Mucosa of descending colon (tissue), 3 donors: Measurements from ENCODE around the gene DSCAM. TPM values are rescaled to one million over a fixed set of nuclear protein-coding genes. Genes with fewer than 3 reads are reported as not detected.
"Not testable (repeated sequence)": the region's sequence is repeated elsewhere in the genome, so short reads cannot be mapped to it uniquely, and the experiment has no call there.

Experiments used
- ATAC-seq: fragments of 200-7000 bp; cut with Tn5 transposase; one replicate; pipeline ENCODE4 v1.9.1; 2020; ENCODE audit warnings: mild to moderate bottlenecking, moderate library complexity
- DNase-seq, 3 donors: peaks; one replicate each; pipeline ENCODE4 v3.0.0-alpha.2; 2020
- H3K36me3 ChIP-seq: fragments of 200-600 bp; one replicate; pipeline ENCODE4 v1.8.0; 2021; ENCODE audit warnings: low read depth, mild to moderate bottlenecking
- H3K4me1 ChIP-seq: fragments of 200-600 bp; one replicate; pipeline ENCODE4 v1.8.0; 2021; ENCODE audit warnings: low read depth, mild to moderate bottlenecking
- H3K4me3 ChIP-seq: fragments of 200-600 bp; one replicate; pipeline ENCODE4 v1.8.0; 2021; ENCODE audit warnings: mild to moderate bottlenecking
- H3K9me3 ChIP-seq: fragments of 200-600 bp; one replicate; pipeline ENCODE4 v1.8.0; 2021; ENCODE audit warnings: mild to moderate bottlenecking
- CTCF ChIP-seq: fragments of 200-600 bp; IDR thresholded peaks from one replicate; pipeline ENCODE4 v1.8.0; 2022; ENCODE audit warnings: antibody characterized with exemption, mild to moderate bottlenecking
- intact Hi-C, 2 donors: fragments of 100-400 bp; cut with DNase I in 1 of 2; cut with micrococcal nuclease in 1 of 2; formaldehyde crosslinking; loops; one replicate each; pipeline versions ENCODE4 v1.11.0 to v1.11.1; 2022; cut with DNase I, micrococcal nuclease
- total RNA-seq, 3 donors: library from RNA; stranded (reverse); fragmentation: NEBNext Ultra II Directional in 2 of 3; extraction: Animal tissue kit (Norgen Biotek cat#: 25700) in 2 of 3; gene quantifications; one replicate each; pipeline versions ENCODE4 v1.2.1 to v1.2.4, GENCODE V29; 2021 to 2023
- donor health status: DM: no; HTN: no; CAD: no; lungs with moderate emphysema.
- donor health status: DM: no; HTN: no; CAD: no.
- donor health status: DM: no; HTN: yes; CAD: no.

The DSCAM gene
- total RNA-seq, 3 donors from 2014 or later: 0.35 TPM; not detected in 2

GRCh38 chr21:40270047-40270446 lies 576.9 kb downstream of the DSCAM start:
- ATAC-seq: no peak
- DNase-seq: no peak
- no peaks in the 10 kb centered on the region for H3K4me1 ChIP-seq
- TF ChIP-seq CTCF: no peak
- H3K4me3 ChIP-seq: no peak overlapping the region
- intact Hi-C loops: no loop called here
- no peaks in the 10 kb centered on the region for H3K9me3 ChIP-seq
- no peaks in the 10 kb centered on the region for H3K36me3 ChIP-seq

DNA sequence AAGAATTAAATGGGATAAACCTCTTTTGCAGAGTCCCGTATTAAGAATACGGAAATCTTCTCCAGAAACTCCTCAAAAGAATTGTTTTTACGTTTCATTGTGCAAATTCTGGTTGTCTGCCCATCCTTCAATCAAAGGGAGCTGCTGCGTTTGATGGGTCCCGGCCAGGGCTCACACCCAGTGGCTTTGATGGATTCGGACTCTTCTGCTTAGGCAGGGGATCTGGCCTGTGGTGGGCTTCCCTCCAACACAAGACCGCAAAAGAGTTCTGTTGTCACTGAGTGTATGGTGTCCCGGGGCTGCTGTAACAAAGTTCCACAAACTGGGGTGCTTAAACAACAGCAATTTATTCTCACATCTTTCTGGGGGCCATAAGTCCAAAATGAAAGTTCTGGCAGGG lies 577.7 kb downstream of the DSCAM start:
- TF ChIP-seq CTCF: no peak
- Histone ChIP-seq H3K9me3 (no peaks in the 10 kb centered on the region), H3K36me3 (no peaks in the 10 kb centered on the region), H3K4me3 (no peak overlapping the region), H3K4me1 (no peaks in the 10 kb centered on the region)
- DNase-seq: no peak
- intact Hi-C loops: no loop called here
- no peak for ATAC-seq

- DNase-seq, H3K9me3 ChIP-seq, H3K4me1 ChIP-seq, intact Hi-C loops, H3K36me3 ChIP-seq, ATAC-seq, H3K4me3 ChIP-seq: not testable (repeated sequence)
These were observed 588.5 kb downstream of the DSCAM start for GRCh38 chr21:40258456-40258855.

- ATAC-seq (no peak), DNase-seq (no peak)
- no peaks in the 10 kb centered on the region for H3K4me1 ChIP-seq
- no peak overlapping the region for H3K4me3 ChIP-seq
- TF ChIP-seq CTCF: no peak
- no peaks in the 10 kb centered on the region for H3K36me3 ChIP-seq
- intact Hi-C loops: no loop called here
- no peaks in the 10 kb centered on the region for H3K9me3 ChIP-seq
These were observed 589.6 kb downstream of the DSCAM start for GRCh38 chr21:40257342-40257741.

GRCh38 chr21:40255518-40256444 lies 591.2 kb downstream of the DSCAM start:
- TF ChIP-seq CTCF: no peak
- Histone ChIP-seq H3K4me1 (no peaks in the 10 kb centered on the region), H3K4me3 (no peak overlapping the region), H3K36me3 (no peaks in the 10 kb centered on the region), H3K9me3 (peaks cover 6% of the 10 kb centered on the region)
- DNase-seq (no peak), ATAC-seq (no peak)
- intact Hi-C loops: no loop called here
